ENCODE data around the gene CTTNBP2. TPM values are rescaled to one million over a fixed set of nuclear protein-coding genes. Genes with fewer than 3 reads are reported as not detected.

The CTTNBP2 gene
- total RNA-seq, 1 experiment from 2014 or later = 17.6 TPM

DNA sequence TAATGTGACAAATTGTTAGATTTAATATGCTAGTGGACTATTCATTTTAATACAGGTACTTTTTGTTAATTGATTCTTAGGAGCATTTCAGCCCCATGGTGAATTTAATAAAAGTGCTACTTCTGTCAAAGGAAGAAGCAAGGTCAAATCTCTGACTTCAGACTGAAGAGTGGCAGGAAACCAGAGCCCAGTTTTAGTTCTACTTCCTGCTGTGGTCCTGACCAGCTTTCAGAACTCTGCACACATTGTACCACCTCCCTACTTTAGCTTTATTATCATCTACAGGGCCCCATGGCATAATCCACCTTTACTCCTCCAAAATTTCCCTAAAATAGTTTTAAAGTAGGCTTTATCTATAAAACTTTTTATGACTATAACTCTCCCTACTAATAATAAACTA, 33.7 kb downstream of the CTTNBP2 start:
- Histone ChIP-seq H2BK5ac (ENCODE audit: insufficient read length, low read length) (no peak overlapping the region), H3K4me2 (ENCODE audit: insufficient read depth, insufficient read length, low read length) (no peak overlapping the region), H3T11ph (ENCODE audit: low read length) (no peak overlapping the region), H3K9me3 (ENCODE audit: control insufficient read depth, low read depth, low read length) (no peaks in the 10 kb centered on the region), H3K27me3 (ENCODE audit: insufficient read depth, low read length) (no peaks in the 10 kb centered on the region), H3K23ac (ENCODE audit: insufficient read length, low read depth, low read length) (no peak overlapping the region), H3K27ac (ENCODE audit: insufficient read length, low read depth, low read length) (no peak overlapping the region), H4K5ac (ENCODE audit: insufficient read length, low read depth, low read length) (no peak overlapping the region), H3K79me1 (ENCODE audit: insufficient read depth, low read depth, low read length, poor library complexity, severe bottlenecking) (no peaks in the 10 kb centered on the region), H3K23me2 (ENCODE audit: insufficient read length, low read depth, low read length, poor library complexity, severe bottlenecking) (no peaks in the 10 kb centered on the region), H2AK5ac (ENCODE audit: insufficient read length, low read length) (no peak overlapping the region), H2BK120ac (ENCODE audit: low read depth, low read length, poor library complexity, severe bottlenecking) (no peak overlapping the region), H3K56ac (ENCODE audit: insufficient read length, low read depth, low read length) (no peak overlapping the region), H3K4me1 (ENCODE audit: insufficient read depth, low read length) (peaks cover 6% of the 10 kb centered on the region; the same call in 1 of the 2 replicates), H3K14ac (ENCODE audit: insufficient read depth, low read length) (no peak overlapping the region), H3K79me2 (ENCODE audit: insufficient read depth, low read length) (no peaks in the 10 kb centered on the region), H4K20me1 (ENCODE audit: control insufficient read depth, insufficient read depth, insufficient read length) (no peaks in the 10 kb centered on the region), H2AFZ (ENCODE audit: low read length) (no peak overlapping the region), H4K8ac (replicated peaks; ENCODE audit: insufficient read length, low read depth, low read length) (no peak overlapping the region), H4K91ac (ENCODE audit: insufficient read length, low read depth, low read length) (no peak overlapping the region), H3K4ac (ENCODE audit: low read depth, low read length) (no peak overlapping the region), H3K18ac (ENCODE audit: insufficient read length, low read depth, low read length) (no peak overlapping the region), H2BK15ac (ENCODE audit: low read depth, low read length) (no peak overlapping the region), H2BK12ac (ENCODE audit: insufficient read length, low read depth, low read length) (no peak overlapping the region), H2BK20ac (ENCODE audit: low read depth, low read length, poor library complexity, severe bottlenecking) (no peak overlapping the region), H3K9ac (ENCODE audit: extremely low read depth, insufficient read length, low read length) (no peak overlapping the region)
- Mint-ChIP-seq H3K36me3 (ENCODE audit: insufficient read depth in 1 of 3, low read depth in 3 of 3) (peaks cover 18 to 36% (median 24%) of the 10 kb centered on the region in 3 experiments), H3K4me1 (peaks cover 22 to 28% of the 10 kb centered on the region in 2 experiments), H3K27ac (no peak overlapping the region), H3K4me3 (no peak overlapping the region), H3K9me3 (peaks cover 4 to 7% of the 10 kb centered on the region in 2 experiments; a peak in 4 of 5 replicates), H3K27me3 (ENCODE audit: low read depth) (no peaks in the 10 kb centered on the region)
- TF ChIP-seq, protein P1, sequence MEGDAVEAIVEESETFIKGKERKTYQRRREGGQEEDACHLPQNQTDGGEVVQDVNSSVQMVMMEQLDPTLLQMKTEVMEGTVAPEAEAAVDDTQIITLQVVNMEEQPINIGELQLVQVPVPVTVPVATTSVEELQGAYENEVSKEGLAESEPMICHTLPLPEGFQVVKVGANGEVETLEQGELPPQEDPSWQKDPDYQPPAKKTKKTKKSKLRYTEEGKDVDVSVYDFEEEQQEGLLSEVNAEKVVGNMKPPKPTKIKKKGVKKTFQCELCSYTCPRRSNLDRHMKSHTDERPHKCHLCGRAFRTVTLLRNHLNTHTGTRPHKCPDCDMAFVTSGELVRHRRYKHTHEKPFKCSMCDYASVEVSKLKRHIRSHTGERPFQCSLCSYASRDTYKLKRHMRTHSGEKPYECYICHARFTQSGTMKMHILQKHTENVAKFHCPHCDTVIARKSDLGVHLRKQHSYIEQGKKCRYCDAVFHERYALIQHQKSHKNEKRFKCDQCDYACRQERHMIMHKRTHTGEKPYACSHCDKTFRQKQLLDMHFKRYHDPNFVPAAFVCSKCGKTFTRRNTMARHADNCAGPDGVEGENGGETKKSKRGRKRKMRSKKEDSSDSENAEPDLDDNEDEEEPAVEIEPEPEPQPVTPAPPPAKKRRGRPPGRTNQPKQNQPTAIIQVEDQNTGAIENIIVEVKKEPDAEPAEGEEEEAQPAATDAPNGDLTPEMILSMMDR (conservative IDR thresholded peaks at IDR 0.05) = no peak
- no peak for DNase-seq
